ENCODE measurements around the gene CCDC200. TPM values are rescaled to one million over a fixed set of nuclear protein-coding genes. Genes with fewer than 3 reads are reported as not detected.

Gene CCDC200
- total and polyA plus RNA-seq, 2 donors (not counting 3 experiments of a cell fraction or from before 2014, with no cell fraction given) = not detected

GRCh38 chr17:43171586-43172487, 56.6 kb downstream of the CCDC200 start:
- no peaks in the 10 kb centered on the region for H3K9me1 ChIP-seq (replicated peaks; ENCODE audit: control insufficient read depth, extremely low read depth, insufficient read depth, low read length)
- intact Hi-C loops (cut with micrococcal nuclease) = loop anchor here (1.0 to 2.0 kb wide), 4 partner anchors 143 to 563 kb away; partner anchors contain the start of genes RETREG3, RPL27 and TUBG1
- no peaks in the 10 kb centered on the region for H3K27me3 ChIP-seq (ENCODE audit: control insufficient read depth in 2 of 2, insufficient read depth in 2 of 2, low read length in 2 of 2)
- dilution Hi-C loops (cut with MboI; ENCODE audit: extremely low pct_ligation_motif_present, low sequenced_read_pairs) = no loop called here
- FAIRE-seq (peak; percentile 93), DNase-seq (ENCODE audit: low read depth, low spot score) (peak; percentile 95)
- POLR2A ChIA-PET = interaction anchor here (0.7 to 1.9 kb wide), 4 partner anchors 40 to 174 kb away, joined by 3 to 22 read pairs (median 4); partner anchors contain the start of genes RPL27 and TMEM106A
- H3K79me2 ChIP-seq (ENCODE audit: control insufficient read depth, insufficient read depth, low read length) = peaks cover 17% of the 10 kb centered on the region
- H4K20me1 ChIP-seq (replicated peaks; ENCODE audit: control insufficient read depth, extremely low read depth, insufficient read depth, low read length) = no peaks in the 10 kb centered on the region
- peaks cover 22% of the 10 kb centered on the region for H3K4me1 ChIP-seq (ENCODE audit: control insufficient read depth, extremely low read depth, insufficient read depth, low read length)
- H3K4me3 ChIP-seq (replicated peaks in 1 of 3; ENCODE audit: insufficient read depth in 1 of 3, low read depth in 1 of 3, low read length in 3 of 3) = peak overlapping the region; percentile 40 to 75 (median 73)
- H3K27ac ChIP-seq (ENCODE audit: insufficient read depth, low read depth, low read length) = peak overlapping the region; percentile 68
- TSS peak; percentile 69 for BruUV-seq (replicated peaks)
- H3K9me3 ChIP-seq (replicated peaks; ENCODE audit: control insufficient read depth, insufficient read depth, low read length) = no peaks in the 10 kb centered on the region
- TF ChIP-seq MYC (IDR thresholded peaks at IDR 0.05; ENCODE audit: low read depth, low read length) = no peak
- no peak for TF ChIP-seq EZH2 (IDR thresholded peaks at IDR 0.05; ENCODE audit: borderline replicate concordance, low read depth, low read length, severe bottlenecking)
- TF ChIP-seq FOS (IDR thresholded peaks at IDR 0.05; ENCODE audit: borderline replicate concordance, insufficient read depth, low read length) = peak; percentile 39
- peak; percentile 24 for TF ChIP-seq POLR2AphosphoS5 (IDR thresholded peaks at IDR 0.05; ENCODE audit: insufficient read depth, low read depth, low read length)
- peak; percentile 18 for TF ChIP-seq POLR2A (IDR thresholded peaks at IDR 0.05; ENCODE audit: low read depth, low read length)
- TF ChIP-seq CTCF (IDR thresholded peaks at IDR 0.05; ENCODE audit: extremely low read depth in 1 of 2, insufficient read depth in 1 of 2, low read depth in 1 of 2, low read length in 2 of 2) = no peak
- TF ChIP-seq MAX (IDR thresholded peaks at IDR 0.05; ENCODE audit: insufficient read depth, insufficient read length) = no peak
- TF ChIP-seq JUN (IDR thresholded peaks at IDR 0.05; ENCODE audit: borderline replicate concordance, insufficient read depth, insufficient read length, low read depth) = peak; percentile 16
- no peak for TF ChIP-seq GATA2 (IDR thresholded peaks at IDR 0.05; ENCODE audit: insufficient read depth, insufficient read length, low read depth, low read length)
- peak overlapping the region; percentile 87 for H3K9ac ChIP-seq (replicated peaks; ENCODE audit: extremely low read depth, insufficient read depth, low read length)
- H3K4me2 ChIP-seq (ENCODE audit: insufficient read depth, low read length) = peak overlapping the region; percentile 62
- CTCF ChIA-PET = interaction anchor here (0.8 to 1.9 kb wide), 12 partner anchors 17 to 174 kb away, joined by 3 to 27 read pairs (median 3); partner anchors contain the start of genes IFI35, RPL27 and TMEM106A
- peak overlapping the region; percentile 7 for H2AFZ ChIP-seq (ENCODE audit: low read depth, low read length)
- peaks cover 2 to 6% of the 10 kb centered on the region in 2 experiments for H3K36me3 ChIP-seq (ENCODE audit: control insufficient read depth in 2 of 2, extremely low read depth in 1 of 2, insufficient read depth in 2 of 2, low read length in 2 of 2)

Small RNA genes within 50 kb of the gene (small RNA-seq; reads per million reads assigned to genes)
- gene RF00004 (ENCODE audit: insufficient read depth, insufficient read length, low read depth, low replicate concordance) = not detected
- gene RNU2-1 (ENCODE audit: insufficient read depth, insufficient read length, low read depth, low replicate concordance) = not detected

Other genes starting within 250 kb of the CCDC200 start
- not detected in 2 replicates for gene PTGES3L, start 248.5 kb downstream of the CCDC200 start, total RNA-seq
- gene PTGES3L, start 248.5 kb downstream of the CCDC200 start, polyA plus RNA-seq = 0.23 and 0.45 TPM in 2 replicates
- gene RUNDC1, start 248.1 kb downstream of the CCDC200 start, total RNA-seq = 11.7 and 12.0 TPM in 2 replicates
- 7.3 and 9.2 TPM in 2 replicates for gene RUNDC1, start 248.1 kb downstream of the CCDC200 start, polyA plus RNA-seq
- 1,014 and 1,102 TPM in 2 replicates for gene RPL27, start 230.2 kb downstream of the CCDC200 start, total RNA-seq
- 2,467 and 2,620 TPM in 2 replicates for gene RPL27, start 230.2 kb downstream of the CCDC200 start, polyA plus RNA-seq
- gene IFI35, start 221.8 kb downstream of the CCDC200 start, total RNA-seq = 9.4 and 11.1 TPM in 2 replicates
- gene IFI35, start 221.8 kb downstream of the CCDC200 start, polyA plus RNA-seq = 22.5 and 23.5 TPM in 2 replicates
- 482 and 487 TPM in 2 replicates for gene VAT1, start 206.2 kb downstream of the CCDC200 start, total RNA-seq
- 339 and 370 TPM in 2 replicates for gene VAT1, start 206.2 kb downstream of the CCDC200 start, polyA plus RNA-seq
- 0.53 and 0.97 TPM in 2 replicates for gene RND2, start 203.4 kb downstream of the CCDC200 start, total RNA-seq
- 0.60 and 0.81 TPM in 2 replicates for gene RND2, start 203.4 kb downstream of the CCDC200 start, polyA plus RNA-seq
- gene BRCA1, start 103.3 kb downstream of the CCDC200 start, total RNA-seq = 25.7 and 29.0 TPM in 2 replicates
- 13.5 and 14.3 TPM in 2 replicates for gene BRCA1, start 103.3 kb downstream of the CCDC200 start, polyA plus RNA-seq
- 52.1 and 57.0 TPM in 2 replicates for gene NBR1, start 57.4 kb downstream of the CCDC200 start, total RNA-seq
- 22.9 and 26.4 TPM in 2 replicates for gene NBR1, start 57.4 kb downstream of the CCDC200 start, polyA plus RNA-seq
- gene TMEM106A, start 16.7 kb downstream of the CCDC200 start, total RNA-seq = 11.5 and 14.8 TPM in 2 replicates
- 12.9 and 14.3 TPM in 2 replicates for gene TMEM106A, start 16.7 kb downstream of the CCDC200 start, polyA plus RNA-seq
- 3,596 and 4,679 TPM in 2 replicates for gene RNU2-1, start 5.4 kb upstream of the CCDC200 start, total RNA-seq
- gene RNU2-1, start 5.4 kb upstream of the CCDC200 start, polyA plus RNA-seq = not detected in 2 replicates
- 3.6 and 4.1 TPM in 2 replicates for gene ARL4D, start 170.4 kb upstream of the CCDC200 start, total RNA-seq
- 3.8 and 5.3 TPM in 2 replicates for gene ARL4D, start 170.4 kb upstream of the CCDC200 start, polyA plus RNA-seq

Measured in endothelial cell of umbilical vein (primary cell).